B cell (primary cell): ENCODE measurements around the gene TFB1M.

Experiments used
- CTCF ChIP-seq: fragments of 200-600 bp; IDR thresholded peaks from one replicate; pipeline ENCODE4 v1.8.0; 2022; ENCODE audit warnings: antibody characterized with exemption, mild to moderate bottlenecking
- EZH2 ChIP-seq: IDR thresholded peaks from 2 replicates; pipeline ENCODE4 v1.6.1; 2012; ENCODE audit warnings: borderline replicate concordance, low read depth, mild to moderate bottlenecking, moderate library complexity, low read length; ENCODE audit not compliant: insufficient read depth, poor library complexity, severe bottlenecking

GRCh38 chr6:155340464-155341129, 26.3 kb upstream of the TFB1M start:
- TF ChIP-seq CTCF (no peak), EZH2 (no peak)
